Trophoblast cell (in vitro differentiated cells and primary cell): ENCODE data around the gene AUTS2.

Experiments used
- DNase-seq, 2 donors: peaks; one replicate each; pipeline ENCODE4 v3.0.0-alpha.2; 2016
- H2AFZ ChIP-seq: 2 replicates; pipeline ENCODE4 v1.6.1; 2013; ENCODE audit warnings: low read length, moderate library complexity, mild to moderate bottlenecking; ENCODE audit not compliant: insufficient read depth, poor library complexity
- H2AK5ac ChIP-seq: 2 replicates; pipeline ENCODE4 v1.6.1; 2013; ENCODE audit warnings: mild to moderate bottlenecking, low read length
- H2BK120ac ChIP-seq: 2 replicates; pipeline ENCODE4 v1.6.1; 2013; ENCODE audit warnings: low read length, mild to moderate bottlenecking, moderate library complexity; ENCODE audit not compliant: insufficient read depth, poor library complexity
- H2BK12ac ChIP-seq: 2 replicates; pipeline ENCODE4 v1.6.1; 2013; ENCODE audit warnings: mild to moderate bottlenecking, low read length, moderate library complexity
- H2BK5ac ChIP-seq: 2 replicates; pipeline ENCODE4 v1.6.1; 2013; ENCODE audit warnings: low read length, low read depth, moderate library complexity, mild to moderate bottlenecking; ENCODE audit not compliant: poor library complexity
- H3K14ac ChIP-seq: 2 replicates; pipeline ENCODE4 v1.6.1; 2013; ENCODE audit warnings: mild to moderate bottlenecking, low read length
- H3K18ac ChIP-seq: 2 replicates; pipeline ENCODE4 v1.6.1; 2013; ENCODE audit warnings: mild to moderate bottlenecking, low read length
- H3K23ac ChIP-seq: 2 replicates; pipeline ENCODE4 v1.6.1; 2013; ENCODE audit warnings: low read length
- H3K27ac ChIP-seq: 2 replicates; pipeline ENCODE4 v1.5.1; 2013; ENCODE audit warnings: low read depth, mild to moderate bottlenecking, inconsistent platforms, low read length, moderate library complexity
- H3K27me3 ChIP-seq: 2 replicates; pipeline ENCODE4 v1.6.1; 2013; ENCODE audit warnings: inconsistent platforms, mild to moderate bottlenecking, low read length, moderate library complexity; ENCODE audit not compliant: insufficient read depth
- H3K36me3 ChIP-seq, 2 experiments: 1 replicate in 1 of 2; 2 replicates in 1 of 2; pipeline ENCODE4 v1.6.1; 2013; ENCODE audit warnings: low read length in 2 of 2, mild to moderate bottlenecking in 2 of 2, moderate library complexity in 1 of 2; ENCODE audit not compliant: insufficient read depth in 2 of 2, control insufficient read depth in 1 of 2
- H3K4ac ChIP-seq: 2 replicates; pipeline ENCODE4 v1.6.1; 2013; ENCODE audit warnings: low read depth, mild to moderate bottlenecking, low read length, moderate library complexity
- H3K4me1 ChIP-seq, 2 experiments: 1 replicate in 1 of 2; 2 replicates in 1 of 2; pipeline ENCODE4 v1.6.1; 2013; ENCODE audit warnings: low read length in 2 of 2, mild to moderate bottlenecking in 2 of 2, moderate library complexity in 1 of 2; ENCODE audit not compliant: insufficient read depth in 2 of 2, control insufficient read depth in 1 of 2
- H3K4me2 ChIP-seq: 2 replicates; pipeline ENCODE4 v1.6.1; 2013; ENCODE audit warnings: inconsistent platforms, mild to moderate bottlenecking, low read length, moderate library complexity
- H3K4me3 ChIP-seq: 2 replicates; pipeline ENCODE4 v1.5.1; 2013; ENCODE audit warnings: mild to moderate bottlenecking, low read depth, low read length, inconsistent platforms
- H3K79me1 ChIP-seq: one replicate; pipeline ENCODE4 v1.6.1; 2013; ENCODE audit warnings: low read length
- H3K79me2 ChIP-seq: 2 replicates; pipeline ENCODE4 v1.6.1; 2013; ENCODE audit warnings: low read length, mild to moderate bottlenecking; ENCODE audit not compliant: control insufficient read depth, insufficient read depth, poor library complexity
- H3K9ac ChIP-seq: 2 replicates; pipeline ENCODE4 v1.6.1; 2013; ENCODE audit warnings: mild to moderate bottlenecking, low read length
- H3K9me3 ChIP-seq: 2 replicates; pipeline ENCODE4 v1.6.1; 2013; ENCODE audit warnings: low read depth, mild to moderate bottlenecking, control low read depth, inconsistent platforms, low read length; ENCODE audit not compliant: insufficient read depth
- H4K12ac ChIP-seq: 2 replicates; pipeline ENCODE4 v1.6.1; 2013; ENCODE audit warnings: low read depth, mild to moderate bottlenecking, low read length, moderate library complexity
- H4K8ac ChIP-seq: 2 replicates; pipeline ENCODE4 v1.6.1; 2013; ENCODE audit warnings: low read depth, mild to moderate bottlenecking, low read length, moderate library complexity
- H4K91ac ChIP-seq: one replicate; pipeline ENCODE4 v1.6.1; 2013; ENCODE audit warnings: low read depth, mild to moderate bottlenecking, low read length, moderate library complexity
- WGBS: extraction: QIAGEN DNeasy Blood & Tissue Kit; methylation state at CpG from one replicate; pipeline ENCODE4 v1.1.7; 2013; ENCODE audit warnings: missing lambda C conversion rate; ENCODE audit not compliant: insufficient read length, insufficient coverage; ENCODE audit errors: extremely low coverage; 5-methylcytosine and 5-hydroxymethylcytosine counted together

AUTS2 gene

DNA sequence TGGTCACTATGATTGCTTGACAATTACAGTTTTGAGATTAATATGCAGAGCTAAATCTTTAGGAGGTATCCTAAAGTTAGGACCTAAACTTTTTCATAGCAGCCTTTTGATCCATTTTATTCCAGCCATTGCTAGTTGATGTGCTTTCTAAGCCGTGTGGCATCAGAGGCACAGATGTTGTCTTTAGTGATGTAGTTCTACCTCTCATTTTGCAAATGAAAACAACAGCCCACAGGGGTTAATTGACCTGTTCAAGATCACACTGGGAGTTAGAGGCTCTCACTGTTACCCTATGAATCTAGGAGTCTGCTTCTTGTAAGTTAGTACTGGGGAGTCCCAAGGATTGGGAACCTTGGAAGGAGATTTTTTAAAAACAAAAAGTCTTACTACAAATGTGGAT lies 10.6 kb downstream of the AUTS2 start:
- no peak overlapping the region for H2AFZ ChIP-seq
- no peak overlapping the region for H3K9ac ChIP-seq
- DNase-seq = no peak
- no peaks in the 10 kb centered on the region for H3K4me1 ChIP-seq
- no peak overlapping the region for H3K23ac ChIP-seq
- no peak overlapping the region for H3K4ac ChIP-seq
- H3K4me3 ChIP-seq = no peak overlapping the region
- H4K12ac ChIP-seq = no peak overlapping the region
- no peaks in the 10 kb centered on the region for H3K36me3 ChIP-seq
- H3K79me2 ChIP-seq = no peaks in the 10 kb centered on the region
- no peak overlapping the region for H4K8ac ChIP-seq
- no peak overlapping the region for H3K4me2 ChIP-seq
- peaks cover 10% of the 10 kb centered on the region for H3K27me3 ChIP-seq
- no peak overlapping the region for H2BK5ac ChIP-seq
- no peak overlapping the region for H2AK5ac ChIP-seq
- H2BK12ac ChIP-seq = no peak overlapping the region
- H2BK120ac ChIP-seq = no peak overlapping the region
- H3K27ac ChIP-seq = no peak overlapping the region
- no peak overlapping the region for H3K18ac ChIP-seq
- H3K79me1 ChIP-seq = no peaks in the 10 kb centered on the region
- WGBS = no CpG with 5 or more reads among the region's 1 CpG
- H3K9me3 ChIP-seq = no peaks in the 10 kb centered on the region
- no peak overlapping the region for H4K91ac ChIP-seq
- no peak overlapping the region for H3K14ac ChIP-seq

DNA sequence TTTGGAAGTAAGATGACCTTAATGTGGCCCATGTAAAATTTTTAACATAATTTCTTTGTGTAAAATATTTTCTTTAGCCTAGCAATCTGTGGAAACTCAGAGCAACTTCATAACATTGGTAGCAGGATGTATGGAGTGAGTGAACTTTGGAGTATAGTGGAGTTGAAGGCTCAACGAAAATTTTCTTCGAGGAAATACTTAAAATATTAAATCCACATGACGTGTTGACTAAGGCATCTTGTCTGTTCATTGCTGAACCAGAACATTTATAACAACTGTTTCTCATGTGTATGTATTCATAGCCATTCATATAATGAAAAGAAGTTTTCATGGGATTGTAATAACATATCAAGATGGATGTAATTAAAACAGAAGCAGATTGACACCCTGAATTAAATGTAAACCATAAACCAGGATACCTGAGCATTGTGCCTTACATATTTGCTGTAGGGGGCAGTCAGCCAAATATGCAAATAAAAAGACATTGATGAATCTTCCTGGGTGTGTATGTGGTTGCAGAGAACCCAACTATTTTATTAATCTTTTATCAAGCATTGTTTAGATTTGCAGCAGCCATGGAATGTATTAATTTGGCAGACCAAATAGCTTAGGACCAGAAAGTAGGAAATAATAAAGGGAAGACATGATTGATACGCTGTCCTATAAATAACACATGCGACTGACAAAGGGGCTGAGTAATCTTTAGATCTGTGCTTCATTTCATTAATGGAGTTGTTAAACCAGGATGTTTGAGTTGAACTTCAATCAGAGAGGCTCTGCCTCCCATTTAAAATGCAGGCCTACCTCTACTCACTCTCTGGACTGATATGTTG lies 11.5 kb downstream of the AUTS2 start:
- H4K8ac ChIP-seq = no peak overlapping the region
- no peaks in the 10 kb centered on the region for H3K36me3 ChIP-seq
- H2AK5ac ChIP-seq = no peak overlapping the region
- no peak overlapping the region for H3K4me2 ChIP-seq
- H3K27ac ChIP-seq = no peak overlapping the region
- no peak overlapping the region for H2AFZ ChIP-seq
- no peak overlapping the region for H3K9ac ChIP-seq
- H2BK5ac ChIP-seq = no peak overlapping the region
- no peak overlapping the region for H2BK120ac ChIP-seq
- no peak overlapping the region for H2BK12ac ChIP-seq
- no CpG with 5 or more reads among the region's 5 CpGs for WGBS
- no peak overlapping the region for H4K12ac ChIP-seq
- no peak for DNase-seq
- H3K4ac ChIP-seq = no peak overlapping the region
- H4K91ac ChIP-seq = no peak overlapping the region
- no peak overlapping the region for H3K4me3 ChIP-seq
- H3K79me2 ChIP-seq = no peaks in the 10 kb centered on the region
- peaks cover 6% of the 10 kb centered on the region for H3K27me3 ChIP-seq
- no peak overlapping the region for H3K14ac ChIP-seq
- no peak overlapping the region for H3K18ac ChIP-seq
- no peaks in the 10 kb centered on the region for H3K4me1 ChIP-seq
- no peaks in the 10 kb centered on the region for H3K9me3 ChIP-seq
- no peaks in the 10 kb centered on the region for H3K79me1 ChIP-seq
- H3K23ac ChIP-seq = no peak overlapping the region

DNA sequence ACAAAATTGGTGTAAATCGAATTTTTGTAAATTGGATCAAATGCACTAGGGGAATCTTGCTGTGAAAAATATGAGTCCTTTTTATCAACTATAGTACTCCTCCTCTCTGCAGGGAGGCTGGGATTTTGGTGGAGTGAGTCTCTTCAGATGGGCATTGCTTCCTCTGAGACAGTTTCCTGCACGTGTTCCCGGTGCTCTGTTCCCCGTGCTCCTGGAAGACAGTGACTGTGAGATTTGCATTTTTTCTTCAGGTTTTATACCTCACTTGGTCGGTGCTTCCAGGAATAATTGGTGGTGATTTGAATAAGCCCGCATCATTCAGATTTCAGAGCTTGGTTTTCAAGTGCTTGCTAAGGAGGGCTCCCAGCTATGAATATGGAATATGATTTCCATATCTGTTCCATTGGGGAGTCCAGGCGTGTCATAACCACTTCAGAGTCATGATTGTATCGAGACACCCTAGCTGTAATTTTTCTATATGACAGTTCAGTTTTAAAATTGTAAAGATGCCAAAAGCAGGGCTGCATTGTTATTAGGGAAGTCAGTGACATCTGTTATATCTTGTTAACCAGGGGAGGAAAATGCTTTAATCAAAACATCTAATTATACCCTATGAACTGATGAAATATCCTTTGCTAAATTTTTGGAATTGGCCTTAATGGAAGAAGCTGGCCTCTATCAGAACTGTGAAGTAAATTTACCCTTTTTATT lies 12.3 kb downstream of the AUTS2 start:
- Histone ChIP-seq H3K9ac (no peak overlapping the region), H3K4ac (no peak overlapping the region), H3K79me2 (no peaks in the 10 kb centered on the region), H3K18ac (no peak overlapping the region), H3K9me3 (no peaks in the 10 kb centered on the region), H4K91ac (no peak overlapping the region), H3K36me3 (no peaks in the 10 kb centered on the region), H3K23ac (no peak overlapping the region), H3K27ac (no peak overlapping the region), H3K14ac (no peak overlapping the region), H3K79me1 (no peaks in the 10 kb centered on the region), H3K4me3 (no peak overlapping the region), H4K8ac (no peak overlapping the region), H3K4me2 (no peak overlapping the region), H3K27me3 (peaks cover under 1% of the 10 kb centered on the region), H2AFZ (no peak overlapping the region), H2BK5ac (no peak overlapping the region), H3K4me1 (no peaks in the 10 kb centered on the region), H2AK5ac (no peak overlapping the region), H2BK12ac (no peak overlapping the region), H4K12ac (no peak overlapping the region), H2BK120ac (no peak overlapping the region)
- DNase-seq = no peak
- no CpG with 5 or more reads among the region's 8 CpGs for whole genome bisulfite sequencing

- Histone ChIP-seq H4K8ac (no peak overlapping the region), H3K18ac (no peak overlapping the region), H2BK5ac (no peak overlapping the region), H2AFZ (no peak overlapping the region), H2AK5ac (no peak overlapping the region), H3K23ac (no peak overlapping the region), H3K79me2 (no peaks in the 10 kb centered on the region), H3K4me1 (no peaks in the 10 kb centered on the region), H3K36me3 (no peaks in the 10 kb centered on the region), H4K12ac (no peak overlapping the region), H3K79me1 (no peaks in the 10 kb centered on the region), H3K9ac (no peak overlapping the region), H3K27ac (no peak overlapping the region), H2BK12ac (no peak overlapping the region), H3K4me3 (no peak overlapping the region), H3K4me2 (no peak overlapping the region), H3K14ac (no peak overlapping the region), H3K27me3 (no peaks in the 10 kb centered on the region), H3K4ac (no peak overlapping the region), H4K91ac (no peak overlapping the region), H2BK120ac (no peak overlapping the region), H3K9me3 (no peaks in the 10 kb centered on the region)
- no peak for DNase-seq
- WGBS = no CpG with 5 or more reads among the region's 3 CpGs
Observed at GRCh38 chr7:69612981-69613380, 14.7 kb downstream of the AUTS2 start.
